HL-60/S4 (cell line): ENCODE measurements around the gene BCKDK.
"Not testable (repeated sequence)": the region's sequence is repeated elsewhere in the genome, so short reads cannot be mapped to it uniquely, and the experiment has no call there.

Experiments used
- in situ Hi-C: fragments of 300-500 bp; cut with MboI; formaldehyde crosslinking; loops from 2 replicates; pipeline ENCODE4 v1.14.3; 2022; ENCODE audit warnings: low sequenced_read_pairs

The BCKDK gene

DNA sequence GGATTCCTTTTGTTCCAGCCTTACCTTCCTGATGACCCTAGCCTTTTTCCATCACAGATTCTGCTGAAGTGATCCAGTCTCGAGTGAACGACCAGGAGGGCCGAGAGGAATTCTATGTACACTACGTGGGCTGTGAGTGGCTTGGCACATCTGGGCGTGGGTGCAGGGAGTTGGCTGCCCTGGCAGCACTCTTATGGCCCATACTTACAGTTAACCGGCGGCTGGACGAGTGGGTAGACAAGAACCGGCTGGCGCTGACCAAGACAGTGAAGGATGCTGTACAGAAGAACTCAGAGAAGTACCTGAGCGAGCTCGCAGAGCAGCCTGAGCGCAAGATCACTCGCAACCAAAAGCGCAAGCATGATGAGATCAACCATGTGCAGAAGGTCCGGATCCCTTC is 11.9 kb downstream of the BCKDK start:
- in situ Hi-C loops: no loop called here

GRCh38 chr16:31125844-31126243 is 17.7 kb downstream of the BCKDK start:
- in situ Hi-C loops: no loop called here

DNA sequence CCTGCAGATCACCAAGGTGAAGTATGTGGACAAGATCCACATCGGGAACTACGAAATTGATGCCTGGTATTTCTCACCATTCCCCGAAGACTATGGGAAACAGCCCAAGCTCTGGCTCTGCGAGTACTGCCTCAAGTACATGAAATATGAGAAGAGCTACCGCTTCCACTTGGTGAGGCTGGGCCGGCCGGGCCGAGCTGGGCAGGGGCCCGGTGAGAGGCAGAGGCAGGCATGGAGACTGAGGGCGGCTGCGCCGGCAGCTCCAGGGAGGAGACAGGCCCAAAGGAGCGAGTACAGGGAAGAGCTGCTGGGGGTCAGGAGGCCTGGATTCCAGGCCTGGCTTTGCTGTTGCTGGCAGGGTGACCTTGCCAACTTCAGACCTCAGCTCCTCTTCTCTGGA is 19.0 kb downstream of the BCKDK start:
- in situ Hi-C loops: no loop called here

DNA sequence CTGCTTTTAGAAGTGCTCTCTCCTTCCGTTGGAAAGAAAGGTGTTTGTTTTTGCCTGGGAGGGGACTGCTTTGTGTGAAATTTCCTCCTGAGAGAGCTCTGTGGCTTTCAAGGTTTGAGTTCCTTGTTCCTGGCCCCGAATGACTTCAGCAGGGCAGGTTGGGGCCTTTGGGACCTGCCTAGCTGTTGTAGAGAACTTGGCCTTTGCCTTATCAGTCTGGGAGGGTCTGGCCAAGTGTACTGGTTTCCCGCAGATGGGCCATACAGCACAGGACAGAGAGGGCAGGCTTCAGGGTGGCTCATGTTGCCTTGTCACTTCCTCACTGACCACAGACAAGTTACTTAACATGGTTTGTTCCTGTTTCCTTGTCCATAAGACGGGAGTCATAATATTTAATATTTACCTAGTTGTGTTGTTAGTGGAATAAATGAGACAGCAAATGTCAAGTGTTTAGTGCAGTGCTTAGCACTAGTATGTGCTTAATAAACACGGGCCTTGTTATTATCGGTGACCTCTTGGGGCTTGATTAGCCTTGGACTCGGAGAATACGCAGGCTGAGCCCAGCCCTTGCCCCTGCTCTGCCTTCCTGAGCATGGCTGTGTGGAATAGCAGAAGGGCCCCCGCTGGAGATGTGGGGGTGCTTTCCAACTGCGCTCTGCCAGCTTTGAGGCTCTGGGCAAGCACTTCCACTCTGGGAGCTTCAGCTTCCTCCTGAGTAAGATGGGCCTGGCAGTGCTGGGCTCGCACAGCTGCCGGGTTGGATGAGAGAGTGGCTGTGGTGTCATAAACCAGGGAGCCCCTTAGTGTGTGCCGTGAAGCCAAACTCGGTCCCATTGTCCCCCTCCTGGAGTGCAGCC is 20.8 kb downstream of the BCKDK start:
- in situ Hi-C loops: no loop called here

DNA sequence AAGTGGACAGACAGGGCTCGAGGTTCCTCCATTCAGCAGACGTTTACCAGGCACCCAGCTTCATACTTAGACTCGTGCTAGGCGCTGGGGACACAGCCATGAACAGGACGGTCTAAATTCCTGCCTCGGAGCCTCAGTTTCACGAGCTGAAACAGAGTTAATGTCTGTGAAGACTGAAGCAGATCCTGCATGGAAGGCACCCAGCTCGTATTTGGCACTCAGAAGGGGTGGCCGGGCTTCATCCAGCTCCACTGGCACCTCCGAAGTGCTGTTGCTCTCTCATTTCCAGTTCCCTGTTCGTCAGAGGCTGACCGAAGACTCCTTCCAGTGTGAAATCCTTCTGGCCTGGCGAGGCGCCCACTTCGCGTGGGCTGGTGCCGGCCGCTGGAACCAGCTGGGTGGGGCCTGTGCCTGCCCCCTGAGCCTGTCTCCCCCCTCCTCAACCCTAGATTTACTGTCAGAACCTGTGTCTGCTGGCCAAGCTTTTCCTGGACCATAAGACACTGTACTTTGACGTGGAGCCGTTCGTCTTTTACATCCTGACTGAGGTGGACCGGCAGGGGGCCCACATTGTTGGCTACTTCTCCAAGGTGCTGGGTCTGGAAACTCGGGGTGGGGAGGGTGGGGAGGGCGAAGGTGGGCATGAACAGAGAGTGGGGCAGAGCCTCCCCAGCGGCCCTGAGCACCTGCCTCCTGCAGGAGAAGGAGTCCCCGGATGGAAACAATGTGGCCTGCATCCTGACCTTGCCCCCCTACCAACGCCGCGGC is 21.6 kb downstream of the BCKDK start:
- in situ Hi-C loops: no loop called here

DNA sequence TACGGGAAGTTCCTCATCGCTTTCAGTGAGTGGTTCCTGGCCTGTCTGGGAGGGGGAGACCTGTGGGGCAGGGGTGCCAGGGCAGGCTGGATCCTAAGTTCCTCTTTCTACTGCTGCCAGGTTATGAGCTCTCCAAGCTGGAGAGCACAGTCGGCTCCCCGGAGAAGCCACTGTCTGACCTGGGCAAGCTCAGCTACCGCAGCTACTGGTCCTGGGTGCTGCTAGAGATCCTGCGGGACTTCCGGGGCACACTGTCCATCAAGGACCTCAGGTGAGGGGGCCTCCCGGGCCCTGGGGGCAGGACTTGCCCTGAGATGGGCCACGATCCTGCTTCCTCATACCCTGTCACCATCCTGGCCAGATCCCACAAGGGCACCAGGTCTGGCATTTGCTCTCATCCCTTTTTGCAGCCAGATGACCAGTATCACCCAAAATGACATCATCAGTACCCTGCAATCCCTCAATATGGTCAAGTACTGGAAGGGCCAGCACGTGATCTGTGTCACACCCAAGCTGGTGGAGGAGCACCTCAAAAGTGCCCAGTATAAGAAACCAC is 22.2 kb downstream of the BCKDK start:
- in situ Hi-C loops: no loop called here

GRCh38 chr16:31130899-31131298 is 22.7 kb downstream of the BCKDK start:
- in situ Hi-C loops: no loop called here

GRCh38 chr16:31131416-31131815 is 23.2 kb downstream of the BCKDK start:
- in situ Hi-C loops: no loop called here

DNA sequence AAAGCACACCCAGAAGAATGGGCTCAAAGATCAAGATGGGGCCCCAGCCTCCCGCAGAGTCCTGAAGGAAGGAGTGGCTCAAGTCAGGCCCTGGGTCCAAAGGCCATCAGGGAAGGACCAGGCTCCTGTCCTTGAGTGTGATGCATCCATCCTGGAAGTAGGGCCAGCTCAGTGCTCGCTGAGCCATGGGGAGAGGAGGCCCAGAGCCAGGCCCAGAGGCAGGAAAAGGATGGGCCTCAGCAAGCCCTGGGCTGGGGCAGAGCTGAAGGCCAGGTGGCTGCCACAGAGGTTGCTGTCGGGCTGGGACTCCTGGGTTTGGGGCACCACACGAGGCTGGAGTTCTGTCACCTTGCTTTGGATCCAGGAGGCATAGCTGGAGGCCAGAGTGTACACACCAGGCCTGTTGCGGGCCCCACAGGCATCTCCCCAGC is 23.7 kb downstream of the BCKDK start:
- in situ Hi-C loops: no loop called here

DNA sequence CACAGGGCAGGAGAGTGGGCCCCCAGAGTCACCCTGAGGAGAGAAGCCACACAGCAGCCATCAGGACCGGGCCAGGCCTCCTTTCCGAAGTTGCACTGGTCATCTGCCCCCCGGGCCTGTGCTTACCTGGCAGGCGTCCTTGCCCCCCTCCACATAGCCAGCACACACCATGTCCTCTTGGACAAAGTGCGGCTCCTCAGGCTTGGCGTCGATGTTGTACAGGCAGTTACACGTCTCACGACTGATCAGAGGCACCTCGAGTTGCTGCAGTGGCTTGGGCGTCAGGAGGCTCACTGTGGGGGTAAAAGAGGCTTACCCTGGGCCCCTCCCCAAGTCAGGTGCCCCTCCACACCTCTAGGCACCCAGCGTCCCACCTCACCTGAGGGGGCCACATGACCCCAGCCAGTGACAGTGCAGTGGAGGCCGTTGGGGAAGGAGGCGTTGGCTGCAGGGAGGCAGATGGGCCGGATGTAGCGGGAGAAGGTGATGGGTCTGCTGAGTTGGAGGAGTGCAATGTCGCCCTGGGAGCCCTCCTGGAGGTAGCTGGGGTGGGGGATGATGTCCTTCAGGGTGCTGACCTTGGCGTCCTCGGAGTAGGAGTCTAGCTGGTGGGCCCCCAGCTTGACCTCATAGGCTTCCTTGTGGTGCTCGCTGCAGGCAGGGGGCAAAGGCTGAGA is 24.3 kb downstream of the BCKDK start:
- in situ Hi-C loops: no loop called here

- in situ Hi-C loops: no loop called here
Measured at GRCh38 chr16:31133046-31133501, 24.9 kb downstream of the BCKDK start.

GRCh38 chr16:31134091-31134571 is 25.9 kb downstream of the BCKDK start:
- in situ Hi-C loops: no loop called here

DNA sequence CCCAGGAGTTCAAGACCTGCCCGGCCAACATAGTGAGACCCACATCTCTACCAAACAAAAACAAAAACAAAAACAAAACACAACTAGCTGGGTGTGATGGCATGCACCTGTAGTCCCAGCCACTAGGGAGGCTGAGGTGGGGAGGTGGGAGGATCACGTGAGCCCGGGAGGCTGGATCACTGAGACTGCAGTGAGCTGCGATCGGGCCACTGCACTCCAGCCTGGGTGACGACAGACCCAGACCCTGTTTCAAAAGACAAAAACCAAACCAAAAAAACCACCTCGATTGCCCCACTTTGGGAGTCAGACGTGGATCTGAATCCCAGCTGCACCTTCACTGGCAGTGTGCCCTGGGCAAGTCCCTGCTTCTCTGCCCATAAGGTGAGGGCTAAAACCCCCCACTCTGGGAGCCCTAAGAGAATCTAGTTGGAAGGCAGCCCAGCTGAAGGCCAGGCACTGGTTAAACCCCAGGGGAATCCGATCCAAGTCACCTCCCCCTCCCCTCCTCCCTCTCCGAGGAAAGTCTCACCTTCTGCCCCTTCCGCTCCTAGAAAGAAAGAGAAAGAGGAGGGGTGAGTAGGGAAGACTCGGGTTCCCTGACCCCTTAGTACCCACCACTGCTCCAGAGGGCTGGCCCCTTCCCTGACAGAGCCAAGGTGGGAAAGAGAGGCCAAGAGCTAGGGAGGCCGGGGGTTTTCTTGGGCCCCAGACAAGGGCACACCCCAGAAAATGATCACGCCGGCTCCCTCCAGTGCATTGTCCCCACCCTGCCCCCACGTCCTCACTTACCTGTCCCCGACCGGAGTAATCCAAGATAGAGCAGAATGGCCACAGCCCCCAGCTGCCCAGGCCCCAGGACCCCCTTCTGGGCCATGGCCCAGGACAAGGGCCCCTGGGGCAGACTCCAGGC is 26.7 kb downstream of the BCKDK start:
- in situ Hi-C loops: no loop called here

- in situ Hi-C loops: no loop called here
Measured at GRCh38 chr16:31135535-31136286, 27.5 kb downstream of the BCKDK start, which contains the start of gene PRSS8. TSS of gene PRSS8 (minus strand) at chr16:31135727. CDS start at chr16:31135498, 229 bp downstream.

DNA sequence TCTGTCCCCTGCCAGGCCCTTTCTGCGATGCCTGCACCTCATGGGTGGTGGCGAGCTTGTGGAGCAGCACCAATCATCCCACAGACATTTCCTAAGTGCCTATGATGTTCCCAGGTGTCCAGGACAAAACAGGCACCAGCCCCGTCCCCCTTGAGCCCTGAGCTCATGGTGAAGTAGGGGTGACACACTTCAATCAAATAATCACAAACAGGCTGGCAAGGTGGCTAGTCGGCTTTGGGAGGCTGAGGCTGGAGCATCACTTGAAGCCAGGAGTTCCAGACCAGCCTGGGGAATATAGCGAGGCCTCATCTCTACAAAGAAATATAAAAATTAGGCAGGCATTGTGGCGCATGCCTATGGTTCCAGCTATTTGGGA is 28.1 kb downstream of the BCKDK start:
- in situ Hi-C loops: no loop called here

DNA sequence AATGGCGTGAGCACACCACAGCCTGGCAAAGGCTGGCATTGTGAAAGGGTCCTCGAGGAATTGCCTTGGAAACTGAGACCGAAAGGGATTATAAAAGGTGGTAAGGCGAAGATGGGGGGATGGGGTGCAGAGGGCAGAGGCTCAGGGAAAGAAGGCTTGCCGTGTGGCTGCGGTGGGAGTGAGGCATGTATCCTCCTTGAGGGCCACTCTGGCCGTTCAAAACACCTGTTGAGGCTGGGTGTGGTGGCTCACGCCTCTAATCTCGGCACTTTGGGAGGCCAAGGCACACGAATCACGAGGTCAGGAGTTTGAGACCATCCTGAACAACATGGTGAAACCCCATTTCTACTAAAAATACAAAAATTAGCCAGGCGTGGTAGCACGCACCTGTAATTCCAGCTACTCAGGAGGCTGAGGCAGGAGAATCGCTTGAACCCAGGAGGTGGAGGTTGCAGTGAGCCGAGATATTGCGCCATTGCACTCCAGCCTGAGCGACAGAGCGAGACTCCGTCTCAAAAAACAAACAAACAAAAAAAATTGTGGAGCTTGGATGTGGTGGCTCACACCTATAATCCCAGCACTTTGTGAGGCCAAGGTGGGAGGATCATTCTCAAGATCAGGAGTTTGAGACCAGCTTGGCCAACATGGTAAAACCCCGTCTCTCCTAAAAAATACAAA is 28.8 kb downstream of the BCKDK start:
- in situ Hi-C loops: not testable (repeated sequence)

- in situ Hi-C loops: no loop called here
Measured at GRCh38 chr16:31138621-31139578, 30.7 kb downstream of the BCKDK start.
